HG03571 (cell line): ENCODE data around the gene TREH.

Experiments used
- ATAC-seq: cut with Tn5 transposase; IDR thresholded peaks from one replicate; pipeline ENCODE4 v1.9.1; 2021; ENCODE audit not compliant: unreplicated experiment

TREH gene

DNA sequence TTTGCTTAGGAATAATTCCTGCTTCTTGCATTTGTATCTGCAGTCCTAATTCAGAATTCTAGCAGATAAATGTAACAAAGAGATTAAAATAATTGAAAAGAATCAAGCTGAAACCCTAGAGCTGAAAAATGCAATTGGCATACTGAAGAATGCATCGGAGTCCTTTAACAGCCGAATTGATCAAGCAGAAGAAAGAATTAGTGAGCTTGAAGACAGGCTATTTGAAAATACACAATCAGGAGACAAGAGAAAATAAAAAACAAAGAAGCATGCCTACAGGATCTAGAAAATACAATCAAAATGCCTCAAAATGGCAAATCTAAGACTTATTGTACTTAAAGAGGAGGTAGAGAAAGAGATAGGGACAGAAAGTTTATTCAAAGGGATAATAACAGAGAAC, 8.2 kb downstream of the TREH start:
- ATAC-seq = no peak

DNA sequence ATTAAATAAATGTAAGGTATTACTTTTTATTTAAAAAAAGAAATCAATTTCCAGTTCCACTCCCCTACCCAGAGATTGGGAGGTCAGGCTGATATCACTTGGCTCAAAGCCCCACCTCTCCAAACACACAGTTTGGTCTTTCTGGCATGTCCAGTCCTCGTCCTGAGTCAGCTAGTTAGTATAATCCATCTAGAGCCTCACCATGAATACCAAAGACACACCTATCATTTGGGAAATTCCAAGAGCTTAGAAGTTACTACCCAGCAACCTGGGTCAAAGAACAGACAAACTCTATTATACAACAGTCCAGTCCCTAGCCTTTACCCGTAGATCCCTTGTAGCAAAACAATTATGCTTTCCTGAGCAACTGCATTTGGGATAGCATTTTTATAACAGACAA, 9.4 kb downstream of the TREH start:
- no peak for ATAC-seq

DNA sequence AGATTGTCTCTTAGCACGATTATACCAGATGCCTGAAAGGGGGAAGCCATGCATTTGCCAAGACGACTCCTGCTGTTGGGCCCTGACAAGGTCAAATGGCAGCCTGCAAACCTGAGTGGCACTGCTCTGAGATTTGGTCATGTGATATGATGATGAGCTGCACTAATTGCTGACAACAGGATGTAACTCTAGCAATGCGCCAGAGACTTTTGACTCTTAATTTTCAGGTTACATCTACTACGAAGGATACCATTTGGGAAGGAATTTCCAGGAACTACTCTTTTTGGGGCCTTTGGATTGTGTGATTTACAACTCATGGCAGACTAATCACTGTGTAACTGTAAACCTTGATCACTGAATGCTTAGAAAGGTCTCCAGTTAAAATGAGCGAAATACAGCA, 13.1 kb downstream of the TREH start:
- no peak for ATAC-seq

DNA sequence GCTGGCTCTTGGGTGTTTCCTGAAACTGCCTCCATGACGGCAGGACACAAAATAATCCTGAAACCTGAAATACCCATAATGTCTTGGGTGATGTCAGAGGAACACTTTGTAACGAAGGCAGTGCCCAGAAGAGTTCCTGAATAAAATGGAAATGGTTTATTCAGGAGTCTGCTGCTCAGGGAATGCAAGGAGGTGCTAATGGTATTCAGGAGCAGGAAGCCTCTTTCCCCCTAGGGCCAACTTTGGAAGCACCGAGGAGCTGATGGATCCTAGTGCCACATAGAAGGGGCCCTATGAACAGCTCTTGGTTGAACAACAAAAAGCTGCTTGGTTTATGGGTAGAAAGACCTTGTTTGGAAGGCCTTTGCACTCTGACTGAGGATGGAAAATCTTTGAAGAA, 15.5 kb downstream of the TREH start:
- no peak for ATAC-seq

DNA sequence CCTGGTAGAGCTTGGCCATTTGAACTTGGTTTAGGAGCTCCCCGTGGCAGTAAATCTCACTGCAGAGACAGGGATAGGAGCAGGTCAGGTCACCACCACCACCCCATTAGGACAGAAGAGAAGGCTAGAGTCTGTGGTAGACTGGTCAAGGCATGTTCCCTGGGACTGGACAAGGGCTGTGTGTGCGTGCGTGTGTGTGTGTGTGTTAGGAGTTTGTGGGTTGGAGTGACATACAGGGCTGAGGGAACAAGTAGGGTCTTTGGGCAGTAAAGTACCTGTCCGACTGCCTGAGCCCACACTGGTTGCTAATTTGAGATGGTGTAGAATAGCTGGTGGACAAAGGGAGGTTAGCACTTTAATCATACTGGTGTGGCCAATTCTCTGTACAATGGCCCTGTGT, 16.1 kb downstream of the TREH start:
- ATAC-seq = no peak

DNA sequence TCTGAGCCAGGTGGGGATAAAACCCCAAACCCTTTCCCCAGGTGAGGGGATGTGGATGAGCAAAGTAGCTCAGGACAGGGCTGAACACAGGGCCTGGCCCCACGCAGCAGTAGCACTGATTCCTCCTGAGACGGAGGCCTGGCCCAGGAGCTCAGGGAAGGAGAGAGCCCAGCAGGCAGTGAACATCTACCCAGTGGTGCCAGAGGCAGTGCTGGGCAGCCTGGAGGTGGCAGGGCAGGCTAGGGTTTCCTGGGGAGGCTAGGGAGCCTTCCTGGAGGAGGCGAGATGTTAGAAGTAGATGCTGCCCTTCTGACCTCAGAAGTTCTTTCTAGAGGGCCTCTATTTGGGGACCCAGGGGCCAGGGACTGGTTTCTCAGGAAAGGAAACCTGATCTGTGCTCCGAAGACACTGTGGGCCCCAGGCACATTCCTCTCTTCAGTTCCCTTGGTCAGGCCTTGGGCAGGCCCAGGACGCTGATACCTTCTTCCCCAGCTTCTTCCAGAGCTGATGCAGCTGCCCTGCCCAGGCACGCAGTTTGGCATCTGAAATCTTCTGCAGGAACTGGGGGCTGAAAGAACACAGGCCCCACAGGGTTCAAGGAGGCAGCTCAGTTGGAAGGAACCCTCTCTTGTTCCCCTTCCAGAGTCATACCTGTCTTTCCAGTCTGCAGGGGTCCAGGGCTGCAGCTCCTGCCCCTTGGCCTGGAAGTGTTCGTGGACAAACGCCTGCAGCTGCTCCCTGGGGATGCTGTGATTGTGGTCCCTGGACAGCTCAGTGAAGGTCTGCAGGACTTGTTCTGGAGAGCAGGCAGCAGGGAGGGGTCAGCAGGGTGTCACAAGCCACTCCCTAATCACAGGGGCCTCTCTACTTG, 16.8 kb downstream of the TREH start:
- ATAC-seq = no peak

DNA sequence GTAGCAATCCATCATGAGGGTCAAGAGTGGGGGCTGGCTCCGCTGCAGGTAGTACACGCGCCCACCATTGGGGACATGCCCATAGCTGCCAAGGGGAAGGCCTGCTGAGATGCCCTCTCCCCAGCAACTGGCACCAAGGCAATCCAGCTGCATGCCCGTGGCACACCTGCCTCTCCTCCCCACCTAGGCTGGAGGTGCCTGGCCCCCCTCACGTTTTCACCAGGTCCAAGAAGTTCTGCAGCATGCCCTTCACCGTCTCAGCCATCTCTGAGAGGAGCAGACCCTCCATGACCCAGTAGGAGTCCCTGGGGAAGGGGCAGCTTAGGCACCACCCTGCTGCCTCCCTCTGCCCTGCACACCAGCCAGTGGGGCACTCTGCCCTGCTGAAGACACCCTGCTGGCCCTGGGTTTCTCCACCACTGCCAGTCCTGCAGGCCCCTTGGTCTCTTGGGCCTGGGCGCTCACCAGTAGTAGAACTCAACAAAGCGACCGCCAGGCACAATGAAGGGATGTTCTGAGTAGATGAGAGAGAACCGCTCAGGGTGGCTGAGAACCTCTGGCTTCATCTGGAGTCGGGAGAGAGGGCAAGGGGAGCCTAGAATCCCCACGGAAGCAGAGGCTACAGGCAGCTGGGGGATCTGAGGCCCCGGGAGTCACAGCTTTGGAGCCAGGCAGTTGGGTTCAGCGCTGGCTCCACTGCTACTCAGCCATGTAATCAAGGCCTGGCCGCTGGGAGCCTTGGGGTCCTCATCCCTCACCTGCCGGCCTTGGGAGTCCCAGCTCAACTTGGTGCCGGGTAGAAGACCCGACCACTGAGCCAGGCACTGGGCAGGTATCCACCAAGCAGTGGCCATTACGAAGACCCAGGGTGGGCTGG, 17.8 kb downstream of the TREH start:
- no peak for ATAC-seq

DNA sequence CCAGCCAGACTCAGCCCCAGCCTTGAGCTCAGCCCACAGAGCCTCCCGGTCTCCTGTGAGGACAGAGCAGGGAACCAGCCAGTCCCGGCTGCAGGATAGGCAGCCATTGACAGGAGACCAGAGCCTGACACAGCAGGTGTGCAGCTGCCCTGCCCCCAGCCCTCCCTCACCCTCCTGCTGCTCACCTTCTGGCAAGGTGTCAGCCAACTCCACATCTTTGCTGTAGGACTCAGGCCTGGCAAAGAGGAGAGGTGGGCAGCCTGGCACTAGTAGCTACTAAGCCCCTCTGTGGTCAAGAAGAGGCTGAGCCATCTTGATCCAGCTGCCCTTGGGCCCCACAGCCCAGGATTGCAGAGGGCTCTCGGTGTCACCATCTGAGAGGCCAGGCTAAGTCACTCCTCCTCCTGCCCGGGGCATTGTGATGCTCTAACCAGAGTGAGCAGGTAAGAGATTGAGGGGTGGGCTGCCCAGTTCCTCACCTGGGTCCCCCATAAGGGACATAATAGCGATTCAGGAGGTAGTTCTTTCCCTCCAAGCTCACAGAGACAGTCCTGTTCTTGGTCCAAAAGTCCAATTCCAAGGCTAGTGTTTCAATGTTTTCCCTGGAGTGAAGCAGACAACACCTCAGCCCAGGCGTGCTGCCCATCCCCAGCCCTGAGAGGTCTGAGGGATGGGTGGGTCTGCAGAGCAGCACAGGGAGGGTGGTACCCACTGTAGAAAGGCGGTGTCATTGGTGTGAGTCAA, 18.6 kb downstream of the TREH start:
- ATAC-seq = no peak

DNA sequence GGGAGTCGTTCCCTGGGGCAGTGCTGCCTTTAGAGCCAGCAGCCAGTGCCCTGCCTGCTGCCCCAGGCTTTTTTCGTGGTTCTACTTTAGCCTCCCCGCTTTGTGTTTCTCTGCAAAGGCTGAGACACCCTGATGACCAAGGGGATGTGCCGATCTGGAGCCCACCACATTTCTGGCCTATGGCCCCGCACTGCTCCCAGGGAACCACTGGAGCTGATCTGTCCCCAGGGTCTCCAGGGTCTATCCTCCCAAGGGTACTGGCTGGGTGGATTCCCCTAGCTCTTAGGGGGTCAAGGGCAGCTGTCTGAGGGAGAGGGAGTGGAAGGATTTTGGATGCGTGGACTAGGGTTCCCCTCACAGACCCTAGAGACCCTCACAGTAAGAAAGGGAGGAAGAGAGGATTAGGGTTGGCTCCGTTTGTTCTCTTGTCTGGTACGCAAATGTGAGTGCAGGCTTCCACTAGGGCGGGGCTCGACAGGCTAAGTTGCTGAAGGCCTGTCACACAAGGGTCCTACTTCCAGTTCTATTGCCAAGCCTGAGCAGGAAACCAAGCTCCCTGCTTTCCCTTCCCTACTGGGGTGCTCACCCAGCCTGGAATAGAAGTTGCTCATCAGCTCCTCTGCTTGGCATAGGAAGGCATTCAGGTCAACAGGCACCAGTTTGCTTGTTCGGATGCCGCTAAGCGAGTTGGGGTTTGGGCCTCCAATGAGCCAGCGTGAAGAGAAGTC, 19.3 kb downstream of the TREH start:
- no peak for ATAC-seq

DNA sequence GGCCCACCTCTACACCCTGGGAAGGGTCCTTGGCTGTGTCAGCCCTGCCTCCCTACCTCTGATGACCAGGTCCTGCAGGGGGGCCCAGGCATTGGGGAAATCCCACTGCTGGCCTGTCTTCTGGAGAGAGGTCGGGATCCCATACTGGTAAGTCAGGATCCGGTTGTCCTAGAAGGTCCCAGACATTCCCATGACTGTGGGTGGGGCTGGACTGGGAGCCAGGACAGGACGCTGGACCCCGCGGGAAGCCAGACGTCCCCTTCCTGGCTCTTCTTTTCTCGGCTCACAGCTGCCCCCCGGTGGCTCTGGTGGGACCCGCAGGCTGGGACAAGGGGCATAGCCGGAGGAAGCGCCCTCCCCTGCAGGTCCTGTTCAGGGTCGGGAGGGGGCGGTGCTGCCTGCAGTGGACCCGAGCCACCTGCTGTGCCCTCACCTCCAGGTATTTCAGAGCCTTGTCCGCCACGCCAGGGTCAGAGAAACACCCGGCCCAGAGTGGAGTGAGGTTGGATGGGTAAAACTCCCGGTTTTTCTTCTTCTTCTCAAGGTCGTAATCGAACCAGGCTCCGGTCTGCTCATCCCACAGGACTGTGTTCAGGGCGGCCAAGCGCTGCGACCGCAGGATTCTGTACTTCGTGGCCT, 20.0 kb downstream of the TREH start:
- ATAC-seq = no peak

DNA sequence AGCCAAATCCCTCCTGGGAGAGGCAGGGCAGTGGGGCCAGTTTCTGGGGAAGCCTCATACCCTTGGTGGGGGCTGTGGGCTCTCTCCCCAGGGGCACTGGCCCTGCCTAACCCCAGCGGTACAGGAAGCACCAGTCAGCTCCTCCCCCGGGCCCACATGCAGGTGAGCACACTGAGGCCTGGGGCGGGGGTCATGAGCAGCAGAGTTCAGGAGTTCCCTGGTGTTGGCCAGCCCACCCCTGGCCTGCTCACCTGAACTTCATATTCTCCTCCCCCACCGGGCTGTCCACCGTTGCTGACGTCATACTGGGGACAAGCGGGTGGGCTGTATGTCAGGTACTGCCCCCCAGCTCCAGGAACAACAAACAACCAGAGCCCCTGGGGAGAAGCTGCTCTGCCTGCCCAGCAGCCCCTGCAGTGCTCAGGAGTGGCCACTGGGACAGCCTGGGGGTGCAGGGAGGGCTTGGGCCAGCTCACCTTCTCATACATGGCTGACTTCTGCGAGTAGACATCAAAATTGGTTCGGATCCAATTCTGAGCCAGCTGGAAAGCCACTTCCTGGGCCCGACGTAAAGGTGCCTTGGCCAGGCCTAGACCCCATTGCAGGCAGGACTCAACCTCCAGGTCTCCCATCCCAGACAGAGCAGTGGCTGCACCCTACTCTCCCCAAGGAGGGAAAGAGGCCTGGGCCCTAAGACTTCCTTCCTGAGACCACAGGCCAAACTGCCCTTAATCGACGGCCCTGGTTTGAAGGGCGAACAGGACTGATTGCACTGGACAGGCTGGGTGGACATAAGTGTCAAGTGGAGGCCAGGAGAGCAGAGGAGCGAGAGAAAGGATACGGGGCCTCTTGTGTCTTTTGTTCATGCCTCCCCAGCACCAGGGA, 20.8 kb downstream of the TREH start:
- ATAC-seq = no peak

DNA sequence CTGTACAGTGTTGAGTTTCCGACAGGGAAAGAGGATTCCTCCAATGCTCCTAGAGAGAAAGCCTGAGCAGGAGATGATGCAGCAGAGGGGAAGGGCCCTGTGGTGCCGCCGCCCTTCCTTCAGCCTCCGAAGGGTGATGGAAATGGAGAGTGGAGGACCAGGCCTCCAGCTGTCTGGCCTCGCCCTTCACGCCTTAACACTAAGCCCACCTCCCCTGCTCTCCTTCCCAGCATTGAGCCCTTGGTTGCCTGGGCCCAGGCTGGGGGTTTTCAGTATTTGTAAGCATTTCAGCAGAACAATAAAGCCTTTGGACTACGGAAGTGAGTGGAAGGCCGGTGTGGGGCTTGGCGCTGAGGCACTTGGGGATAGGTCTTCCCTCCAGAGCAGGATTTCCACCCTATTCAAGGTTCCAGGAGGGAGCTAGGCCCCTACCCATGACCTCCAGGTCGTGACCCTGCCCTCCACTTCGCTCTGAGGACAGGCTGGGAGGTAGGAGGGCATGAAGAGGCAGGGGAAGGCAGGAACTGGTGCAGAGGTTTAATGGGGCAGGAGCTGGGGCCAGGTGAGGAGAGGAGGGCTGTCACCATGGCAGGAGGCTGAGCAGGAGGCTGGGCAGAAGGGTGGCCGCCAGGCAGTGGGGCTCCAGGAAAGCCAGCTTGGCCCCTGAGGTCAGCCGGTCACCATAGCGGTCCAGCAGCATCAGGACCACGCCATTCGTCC, 21.6 kb downstream of the TREH start:
- ATAC-seq = no peak

DNA sequence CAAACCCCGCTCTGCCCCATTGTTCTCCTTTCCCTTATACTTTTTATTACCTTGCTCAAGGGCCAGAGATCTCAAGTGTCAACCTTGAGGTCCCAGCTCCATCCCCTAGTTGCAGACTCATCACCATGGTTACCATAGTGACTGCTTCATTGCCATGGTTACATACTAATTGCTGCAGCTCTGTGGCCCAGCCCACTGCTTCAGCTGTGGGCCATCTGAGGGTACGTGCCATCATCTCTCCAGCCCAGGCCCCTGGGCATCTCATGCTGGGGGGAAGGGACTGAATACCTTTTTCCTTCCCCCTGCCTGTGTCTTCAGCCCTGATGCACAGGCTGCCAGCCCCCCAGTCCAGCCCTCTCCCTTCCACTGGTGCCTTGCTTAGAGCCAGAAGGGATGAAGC, 22.2 kb downstream of the TREH start:
- ATAC-seq = no peak

DNA sequence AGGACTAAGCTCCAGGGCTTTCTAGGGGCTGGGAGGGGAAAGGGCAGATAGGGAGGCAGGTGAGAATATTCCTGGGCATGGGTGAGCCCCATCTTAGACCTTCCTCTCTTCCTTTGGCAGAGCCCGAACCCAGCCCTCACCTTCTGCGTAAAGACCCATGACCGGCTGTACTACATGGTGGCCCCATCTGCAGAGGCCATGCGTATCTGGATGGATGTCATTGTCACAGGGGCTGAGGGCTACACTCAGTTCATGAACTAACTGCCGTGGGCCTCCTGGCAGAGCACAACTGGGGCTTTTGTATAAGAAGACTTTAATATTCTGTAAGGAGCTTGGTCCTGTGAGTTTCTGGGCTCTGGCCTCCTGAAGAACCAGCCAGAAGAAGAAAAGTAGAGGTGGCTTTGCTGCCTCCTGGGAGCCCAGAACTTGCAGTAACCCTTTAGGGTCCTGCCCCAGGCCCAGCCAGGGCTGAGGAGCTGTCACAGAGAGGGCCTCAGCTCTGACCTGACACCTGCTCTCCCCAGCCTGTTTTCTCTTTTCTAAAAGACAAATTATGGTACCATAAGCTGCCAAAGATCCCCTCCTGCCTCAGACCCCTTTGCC, 22.8 kb downstream of the TREH start:
- ATAC-seq = no peak

DNA sequence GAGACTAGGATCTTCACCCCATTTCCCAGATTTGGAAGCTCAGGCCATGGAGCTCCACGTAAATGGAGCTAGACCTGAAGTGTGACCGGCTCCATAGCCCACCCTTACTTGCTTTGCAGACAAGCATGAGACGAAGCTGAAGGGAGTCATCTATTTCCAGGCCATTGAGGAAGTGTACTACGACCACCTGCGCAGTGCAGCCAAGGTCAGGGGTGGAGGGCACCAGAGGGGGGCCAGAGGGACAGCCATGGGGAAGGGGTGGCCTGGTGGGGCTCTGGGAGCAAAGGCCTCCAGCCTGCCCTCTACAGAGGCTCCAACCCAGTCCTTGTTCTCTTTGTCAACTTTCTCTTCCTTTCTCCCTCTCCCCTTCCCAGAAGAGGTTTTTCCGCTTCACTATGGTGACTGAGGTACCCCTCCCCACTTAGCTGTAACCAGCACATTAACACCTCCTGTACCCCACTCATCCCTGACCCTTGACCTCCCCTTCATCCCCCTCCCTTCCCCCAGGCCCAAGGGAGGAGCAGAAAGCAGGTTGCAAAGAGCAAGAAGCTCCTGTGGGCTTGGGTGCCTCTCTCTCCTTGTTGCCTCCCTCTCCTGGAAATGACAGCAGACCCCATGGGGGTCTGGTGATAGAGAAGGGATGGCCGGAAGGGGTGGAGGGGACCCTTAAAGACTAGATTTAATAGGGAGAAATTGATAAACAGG, 23.8 kb downstream of the TREH start:
- ATAC-seq = no peak

DNA sequence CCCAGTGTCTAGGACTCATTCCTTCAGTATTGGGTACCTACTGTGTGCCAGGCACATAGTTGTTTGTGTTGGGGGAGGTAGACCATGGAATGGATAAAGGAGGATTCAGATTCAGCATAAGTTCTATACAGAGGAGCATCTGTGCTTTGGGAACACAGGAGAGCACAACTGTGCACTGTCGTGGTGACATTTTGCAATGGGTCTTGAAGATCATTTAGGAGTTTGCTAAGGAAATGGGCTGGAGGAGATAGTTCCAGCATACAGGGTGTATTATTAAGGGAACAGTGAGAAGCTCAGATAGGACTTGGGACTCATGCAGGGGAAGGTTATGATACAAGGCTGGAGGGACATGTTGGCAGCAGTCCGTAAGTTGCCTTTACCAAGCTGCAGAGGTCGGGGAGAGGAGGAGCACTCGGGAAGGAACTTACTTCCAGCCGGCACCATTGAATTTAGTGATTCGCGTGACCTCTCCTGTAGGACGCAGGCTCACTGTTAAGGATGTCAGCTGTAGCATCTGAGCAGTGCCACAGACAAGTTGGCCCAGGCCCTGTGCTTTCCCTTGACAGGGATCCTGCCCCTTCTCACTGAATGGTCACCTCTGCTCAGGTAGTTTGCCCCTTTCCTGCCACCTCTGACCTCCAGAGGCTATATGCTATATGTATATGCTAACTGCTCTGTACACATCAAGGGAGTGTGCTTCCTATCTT, 25.6 kb downstream of the TREH start:
- ATAC-seq = no peak

DNA sequence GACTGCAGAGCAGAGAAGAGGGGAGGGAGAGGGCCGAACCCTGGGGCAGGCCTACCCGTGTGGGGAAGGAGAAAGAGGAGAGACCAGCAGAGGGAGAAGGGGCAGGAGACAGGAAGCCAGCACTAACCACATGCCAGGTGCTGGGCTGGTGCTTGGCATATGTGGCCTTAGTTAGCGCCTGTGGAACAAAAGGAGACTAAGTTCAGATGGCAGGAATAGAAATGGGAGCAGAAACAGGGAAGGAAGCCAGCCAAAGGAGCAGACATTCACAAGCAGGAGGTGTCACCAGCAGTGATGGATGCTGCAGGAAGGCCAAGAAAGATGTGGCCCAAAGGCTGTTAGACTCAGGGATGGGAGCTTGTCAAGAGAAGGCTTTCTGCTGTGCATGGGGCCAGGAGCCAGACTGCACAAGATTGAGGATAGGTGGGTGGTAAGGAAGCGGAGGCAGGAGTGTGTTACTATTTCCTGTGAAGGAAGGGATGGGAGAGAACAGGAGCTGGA, 26.7 kb downstream of the TREH start:
- ATAC-seq = no peak
